ENCODE measurements around the gene HSPH1. TPM values are rescaled to one million over a fixed set of nuclear protein-coding genes. Genes with fewer than 3 reads are reported as not detected.
"Not testable (repeated sequence)": the region's sequence is repeated elsewhere in the genome, so short reads cannot be mapped to it uniquely, and the experiment has no call there.

Gene HSPH1
- total RNA-seq, 1 donor from 2014 or later: 122 TPM

- Mint-ChIP-seq H3K9me3 (ENCODE audit: low read depth) (peaks cover 7% of the 10 kb centered on the region), H3K4me1 (ENCODE audit: low read depth) (peaks cover 13% of the 10 kb centered on the region), H3K36me3 (ENCODE audit: insufficient read depth) (peaks cover 2% of the 10 kb centered on the region), H3K27me3 (peaks cover 5% of the 10 kb centered on the region), H3K4me3 (ENCODE audit: low read depth) (no peak overlapping the region), H3K27ac (peak overlapping the region; percentile 39)
- TF ChIP-seq CTCF (IDR thresholded peaks at IDR 0.05; ENCODE audit: unreplicated experiment): no peak
- no peak for DNase-seq (ENCODE audit: low spot score, unreplicated experiment)
These were observed 23.4 kb upstream of the HSPH1 start for GRCh38 chr13:31184981-31185645.

- DNase-seq (ENCODE audit: low spot score, unreplicated experiment): no peak
- peaks cover 13% of the 10 kb centered on the region for H3K4me1 Mint-ChIP-seq (ENCODE audit: low read depth)
- H3K9me3 Mint-ChIP-seq (ENCODE audit: low read depth): peaks cover 7% of the 10 kb centered on the region
- H3K4me3 Mint-ChIP-seq (ENCODE audit: low read depth): no peak overlapping the region
- peaks cover 2% of the 10 kb centered on the region for H3K36me3 Mint-ChIP-seq (ENCODE audit: insufficient read depth)
- TF ChIP-seq CTCF (IDR thresholded peaks at IDR 0.05; ENCODE audit: unreplicated experiment): no peak
- H3K27ac Mint-ChIP-seq: peak overlapping the region; percentile 39
- H3K27me3 Mint-ChIP-seq: no peaks in the 10 kb centered on the region
These were observed 22.7 kb upstream of the HSPH1 start for GRCh38 chr13:31184451-31184850.

- Mint-ChIP-seq H3K4me3 (ENCODE audit: low read depth) (no peak overlapping the region), H3K36me3 (ENCODE audit: insufficient read depth) (peaks cover 2% of the 10 kb centered on the region), H3K27me3 (no peaks in the 10 kb centered on the region), H3K9me3 (ENCODE audit: low read depth) (peaks cover 7% of the 10 kb centered on the region), H3K27ac (no peak overlapping the region), H3K4me1 (ENCODE audit: low read depth) (peaks cover 13% of the 10 kb centered on the region)
- TF ChIP-seq CTCF (IDR thresholded peaks at IDR 0.05; ENCODE audit: unreplicated experiment): no peak
- DNase-seq (ENCODE audit: low spot score, unreplicated experiment): no peak
These were observed 21.3 kb upstream of the HSPH1 start for GRCh38 chr13:31182987-31183386.

GRCh38 chr13:31179754-31180153 is 18.1 kb upstream of the HSPH1 start:
- peaks cover 5% of the 10 kb centered on the region for H3K9me3 Mint-ChIP-seq (ENCODE audit: low read depth)
- no peak overlapping the region for H3K4me3 Mint-ChIP-seq (ENCODE audit: low read depth)
- H3K27ac Mint-ChIP-seq: no peak overlapping the region
- DNase-seq (ENCODE audit: low spot score, unreplicated experiment): no peak
- H3K27me3 Mint-ChIP-seq: no peaks in the 10 kb centered on the region
- TF ChIP-seq CTCF (IDR thresholded peaks at IDR 0.05; ENCODE audit: unreplicated experiment): no peak
- peaks cover 2% of the 10 kb centered on the region for H3K36me3 Mint-ChIP-seq (ENCODE audit: insufficient read depth)
- H3K4me1 Mint-ChIP-seq (ENCODE audit: low read depth): peaks cover 5% of the 10 kb centered on the region

- no peak for TF ChIP-seq CTCF (IDR thresholded peaks at IDR 0.05; ENCODE audit: unreplicated experiment)
- Mint-ChIP-seq H3K4me1 (ENCODE audit: low read depth) (no peaks in the 10 kb centered on the region), H3K27ac (no peak overlapping the region), H3K9me3 (ENCODE audit: low read depth) (peaks cover 5% of the 10 kb centered on the region), H3K4me3 (ENCODE audit: low read depth) (no peak overlapping the region), H3K36me3 (ENCODE audit: insufficient read depth) (peaks cover 2% of the 10 kb centered on the region), H3K27me3 (no peaks in the 10 kb centered on the region)
- DNase-seq (ENCODE audit: low spot score, unreplicated experiment): no peak
These were observed 17.5 kb upstream of the HSPH1 start for GRCh38 chr13:31179241-31179640.

GRCh38 chr13:31177813-31178495 is 16.2 kb upstream of the HSPH1 start:
- not testable (repeated sequence) for H3K4me3 Mint-ChIP-seq (ENCODE audit: low read depth); DNase-seq (ENCODE audit: low spot score, unreplicated experiment); H3K27me3 Mint-ChIP-seq; H3K27ac Mint-ChIP-seq; H3K4me1 Mint-ChIP-seq (ENCODE audit: low read depth); H3K9me3 Mint-ChIP-seq (ENCODE audit: low read depth); H3K36me3 Mint-ChIP-seq (ENCODE audit: insufficient read depth)
